NCI-H2227 treated with DMSO at 0.1 percent for 48 hours (cell line): Measurements from ENCODE around the gene ALPK1.
"Not testable (repeated sequence)": the region's sequence is repeated elsewhere in the genome, so short reads cannot be mapped to it uniquely, and the experiment has no call there.

Experiments
- DNase-seq: peaks from one replicate; lab custom pipeline; 2025; lab: John Stamatoyannopoulos, UW

ALPK1 gene

GRCh38 chr4:112296949-112297880 lies at the start of gene ALPK1:
Gene ALPK1 (plus strand): TSS chr4:112297369.
- DNase-seq = peak; percentile 21

GRCh38 chr4:112251019-112251643 lies 46.0 kb upstream of the ALPK1 start:
- no peak for DNase-seq

GRCh38 chr4:112252234-112252633 lies 44.9 kb upstream of the ALPK1 start:
- no peak for DNase-seq

DNA sequence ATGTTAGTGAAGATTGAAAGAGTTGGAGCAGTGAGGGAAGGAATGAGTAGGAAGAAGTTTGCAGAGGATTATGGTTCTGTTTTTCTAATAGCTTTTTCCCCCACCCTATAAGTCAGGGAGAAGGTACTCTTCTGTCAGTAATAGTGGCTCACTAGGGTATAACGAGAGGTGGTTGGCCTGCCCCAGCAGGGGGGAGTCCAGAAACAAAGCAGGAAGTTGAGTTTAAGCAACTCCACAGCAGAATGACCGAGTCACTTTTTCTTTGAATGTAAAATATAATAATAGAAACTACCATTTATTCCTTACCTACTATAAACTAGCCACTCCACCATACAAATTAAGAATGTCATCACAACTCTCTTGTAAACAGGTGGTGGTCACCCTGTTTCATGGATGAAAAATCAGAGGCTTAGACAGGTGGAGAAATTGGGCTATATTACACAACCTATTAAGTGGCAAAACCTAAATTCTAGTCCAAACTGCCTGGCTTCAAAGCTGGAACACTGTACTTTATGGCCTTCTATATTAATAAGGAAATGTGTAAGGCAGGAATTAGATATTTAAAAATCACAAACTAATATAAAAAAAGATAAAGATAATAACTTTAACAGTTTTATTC lies 43.7 kb upstream of the ALPK1 start:
- no peak for DNase-seq

DNA sequence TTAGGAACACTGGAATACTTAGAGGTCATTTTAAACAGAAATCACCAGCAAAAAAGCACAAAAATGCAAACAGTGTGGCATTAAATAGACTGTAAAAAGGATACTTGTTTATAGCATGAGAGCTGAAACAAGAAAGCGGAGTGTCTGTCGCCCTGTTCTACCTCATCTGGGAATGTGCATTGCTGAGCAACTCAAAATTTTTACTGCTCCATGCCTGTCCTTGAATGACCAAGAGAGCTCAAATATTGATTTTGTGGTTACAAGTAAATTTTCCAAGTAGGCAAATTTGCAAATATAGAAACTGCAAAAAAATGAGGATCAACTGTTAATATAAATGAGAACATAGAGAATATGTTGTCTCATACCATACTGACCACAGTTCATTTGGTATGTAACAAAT lies 40.1 kb upstream of the ALPK1 start:
- DNase-seq = no peak

- DNase-seq = no peak
Measured at GRCh38 chr4:112266823-112267222, 30.3 kb upstream of the ALPK1 start.

- DNase-seq = no peak
Measured at GRCh38 chr4:112270051-112270450, 27.1 kb upstream of the ALPK1 start.

GRCh38 chr4:112270640-112271421 lies 26.3 kb upstream of the ALPK1 start:
- DNase-seq = no peak

DNA sequence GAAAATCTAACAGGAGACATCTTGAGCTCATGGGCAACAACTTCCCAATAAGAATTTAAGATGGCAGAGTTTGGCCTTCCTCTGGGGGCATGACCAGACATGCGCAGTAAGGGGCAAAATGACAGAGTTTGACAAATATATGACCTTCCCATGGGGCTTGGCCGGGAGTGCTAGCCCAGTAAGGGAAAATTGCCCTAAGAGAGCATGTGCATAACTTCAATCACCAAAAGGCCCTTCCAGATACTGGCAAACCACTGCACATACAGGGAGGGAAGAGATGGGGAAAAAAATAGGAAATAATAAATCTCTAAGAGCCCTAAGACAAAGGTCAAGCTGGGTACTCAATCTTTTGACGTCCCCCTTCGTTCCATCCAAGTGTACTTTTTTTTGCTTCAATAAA lies 24.9 kb upstream of the ALPK1 start:
- no peak for DNase-seq

- DNase-seq = no peak
Measured at GRCh38 chr4:112274959-112275358, 22.2 kb upstream of the ALPK1 start.

- no peak for DNase-seq
Measured at GRCh38 chr4:112276113-112276512, 21.1 kb upstream of the ALPK1 start.

DNA sequence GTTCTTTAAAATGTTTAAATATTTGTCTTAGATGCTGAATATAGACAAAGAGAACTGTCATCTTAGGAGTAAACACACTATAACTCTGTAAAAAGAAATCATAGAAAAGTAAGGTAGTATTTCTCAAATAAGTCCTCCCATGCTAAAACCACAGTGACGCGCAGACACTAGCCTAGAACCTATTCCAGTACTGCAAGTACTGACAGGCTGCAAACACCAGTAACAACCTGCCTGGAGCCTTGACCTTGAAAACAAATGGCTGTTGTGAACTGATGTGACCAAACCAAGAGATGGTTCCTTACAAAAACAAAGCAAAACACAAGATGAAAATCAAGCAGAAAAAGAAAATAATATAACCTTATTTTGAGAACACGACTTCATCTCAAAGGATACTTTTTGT lies 19.9 kb upstream of the ALPK1 start:
- no peak for DNase-seq

DNA sequence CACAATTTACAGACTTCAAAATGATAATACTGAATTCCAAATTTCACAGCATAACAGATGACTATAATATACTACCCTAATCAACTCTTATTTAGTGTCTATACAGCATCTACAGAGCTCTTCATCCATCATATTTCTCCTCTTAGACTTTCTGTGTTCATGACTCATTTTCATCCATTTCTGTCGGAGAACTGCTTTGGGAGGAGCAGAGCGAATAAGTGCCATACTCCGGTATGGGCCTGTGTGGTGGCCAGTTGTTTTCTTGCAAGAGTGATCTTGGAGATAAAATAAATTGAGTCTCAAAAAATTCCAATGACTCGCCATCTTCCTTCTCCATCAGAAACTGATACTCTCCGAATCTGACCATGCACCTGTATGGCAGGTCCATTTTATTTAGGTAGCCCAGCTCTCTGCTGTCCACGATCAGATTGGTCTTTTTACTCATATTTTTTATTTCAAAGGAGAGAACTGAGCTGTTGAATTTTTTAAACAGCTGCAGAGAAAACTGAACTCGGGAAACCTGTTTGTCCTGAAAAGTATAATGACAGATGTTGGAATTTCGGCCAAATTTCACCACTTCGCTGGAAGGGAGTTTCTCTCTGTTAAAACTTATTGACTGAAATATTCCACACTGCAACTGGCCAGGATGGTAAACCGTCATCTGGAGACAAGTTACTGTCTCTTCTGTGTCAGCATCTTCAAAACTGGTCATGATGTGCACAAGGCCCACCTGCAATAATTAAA lies 19.3 kb upstream of the ALPK1 start:
- DNase-seq = no peak

- peak; percentile 27 for DNase-seq
Measured at GRCh38 chr4:112279025-112279881, 17.9 kb upstream of the ALPK1 start.

- DNase-seq = no peak
Measured at GRCh38 chr4:112279882-112280315, 17.3 kb upstream of the ALPK1 start.

DNA sequence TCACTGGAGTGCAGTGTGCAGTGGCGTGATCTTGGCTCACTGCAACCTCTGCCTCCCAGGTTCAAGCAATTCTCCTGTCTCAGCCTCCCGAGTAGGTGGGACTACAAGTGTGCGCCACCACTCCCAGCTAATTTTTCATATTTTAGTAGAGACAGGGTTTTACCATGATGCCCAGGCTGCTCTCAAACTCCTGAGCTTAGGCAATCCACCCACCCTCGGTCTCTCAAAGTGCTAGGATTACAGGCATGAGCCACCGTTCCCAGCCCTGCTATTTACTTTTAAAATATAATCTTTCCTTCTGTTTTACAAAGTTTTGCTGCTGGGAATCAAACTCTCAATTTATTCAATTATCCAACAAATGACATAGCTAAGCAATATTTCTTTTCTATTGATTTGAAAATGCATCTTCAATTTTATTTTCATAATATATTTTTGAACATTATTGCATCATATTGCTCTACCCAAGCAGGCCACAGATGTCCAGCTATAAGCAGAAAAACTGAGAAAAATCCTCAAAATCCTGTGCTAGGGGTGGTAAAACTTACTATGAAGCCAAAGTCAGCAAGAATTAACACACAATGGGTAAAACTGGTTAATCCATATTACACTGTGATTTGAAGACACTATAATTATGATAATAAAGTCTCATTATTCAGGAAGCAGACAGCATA lies 16.6 kb upstream of the ALPK1 start:
- no peak for DNase-seq

GRCh38 chr4:112281895-112282398 lies 15.2 kb upstream of the ALPK1 start:
- DNase-seq = not testable (repeated sequence)

DNA sequence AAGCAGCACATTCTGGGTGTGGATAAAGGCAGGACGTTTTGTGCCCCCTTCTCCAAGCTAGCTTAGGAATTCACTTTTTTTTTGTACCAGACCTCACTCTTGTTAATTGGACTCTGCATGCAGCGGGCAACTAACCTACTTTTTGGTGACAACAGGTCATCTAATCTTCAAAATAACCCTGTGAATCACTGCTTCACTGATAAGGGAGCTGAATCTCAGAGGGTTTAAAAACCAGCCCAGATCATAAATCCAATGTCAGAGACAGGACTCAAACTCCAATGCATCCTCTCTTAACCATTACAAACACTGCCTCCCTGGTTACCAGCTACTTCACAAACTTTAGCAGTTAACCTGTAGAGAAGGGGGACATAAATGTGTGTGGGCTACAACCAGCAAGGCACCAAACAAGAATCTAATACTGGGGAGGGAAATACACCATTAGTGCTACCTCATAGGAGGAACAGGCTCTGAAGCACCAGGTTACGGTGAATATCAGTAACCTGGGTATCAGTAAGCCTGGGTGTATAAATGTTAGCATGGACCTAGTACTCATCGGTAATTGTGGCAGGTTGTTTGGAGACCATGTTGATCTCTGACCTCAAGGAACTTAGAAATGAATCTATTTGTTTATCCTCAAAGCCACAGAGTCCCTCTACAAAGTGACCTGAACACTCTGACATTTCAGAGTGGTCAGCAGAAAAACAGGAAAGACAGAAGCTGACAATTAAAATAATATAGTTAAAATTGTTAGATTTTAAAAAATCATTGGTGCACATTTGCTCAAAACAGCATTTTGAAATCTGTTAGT lies 14.1 kb upstream of the ALPK1 start:
- DNase-seq = no peak

DNA sequence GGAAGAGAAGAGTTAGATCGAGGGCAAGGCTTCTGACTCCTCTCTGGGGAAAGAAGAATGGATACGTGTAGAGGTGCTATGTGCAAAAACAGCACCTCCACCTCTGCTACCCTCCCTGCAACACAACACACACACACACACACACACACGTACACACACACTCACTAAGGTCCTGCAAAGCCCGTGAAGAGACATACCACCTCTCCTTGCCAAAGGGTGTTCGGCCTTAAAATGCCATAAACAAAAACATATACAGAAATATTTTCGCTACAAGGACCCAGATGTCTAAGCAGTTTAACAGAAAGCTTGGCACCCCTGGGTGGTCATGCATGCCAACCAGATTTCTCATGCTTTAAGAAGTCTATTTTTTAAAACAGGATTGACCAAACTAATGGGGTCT lies 13.0 kb upstream of the ALPK1 start:
- no peak for DNase-seq
